ENCODE results near the gene ADIPOQ. TPM values are rescaled to one million over a fixed set of nuclear protein-coding genes. Genes with fewer than 3 reads are reported as not detected.
"Not testable (repeated sequence)": the region's sequence is repeated elsewhere in the genome, so short reads cannot be mapped to it uniquely, and the experiment has no call there.

Gene ADIPOQ
- total RNA-seq, 4 donors from 2014 or later, result 1.6 to 13.4 (median 5.4) TPM

GRCh38 chr3:186886202-186886981 lies 43.9 kb downstream of the ADIPOQ start:
- intact Hi-C loops (cut with DNase I), result no loop called here
- no peaks in the 10 kb centered on the region for H3K4me1 ChIP-seq
- no peak for TF ChIP-seq POLR2A (IDR thresholded peaks at IDR 0.05)
- no peak for TF ChIP-seq CTCF (IDR thresholded peaks at IDR 0.05)
- no peak for DNase-seq
- no peaks in the 10 kb centered on the region for H3K36me3 ChIP-seq
- H3K27ac ChIP-seq, result no peak overlapping the region
- no peak overlapping the region for H3K4me3 ChIP-seq (replicated peaks in 1 of 3)
- H3K9me3 ChIP-seq, result no peaks in the 10 kb centered on the region
- whole genome bisulfite sequencing, 2 donors, result 87 to 88% methylated on average over 4 to 5 of the region's 5 CpGs
- H3K27me3 ChIP-seq, result no peaks in the 10 kb centered on the region

DNA sequence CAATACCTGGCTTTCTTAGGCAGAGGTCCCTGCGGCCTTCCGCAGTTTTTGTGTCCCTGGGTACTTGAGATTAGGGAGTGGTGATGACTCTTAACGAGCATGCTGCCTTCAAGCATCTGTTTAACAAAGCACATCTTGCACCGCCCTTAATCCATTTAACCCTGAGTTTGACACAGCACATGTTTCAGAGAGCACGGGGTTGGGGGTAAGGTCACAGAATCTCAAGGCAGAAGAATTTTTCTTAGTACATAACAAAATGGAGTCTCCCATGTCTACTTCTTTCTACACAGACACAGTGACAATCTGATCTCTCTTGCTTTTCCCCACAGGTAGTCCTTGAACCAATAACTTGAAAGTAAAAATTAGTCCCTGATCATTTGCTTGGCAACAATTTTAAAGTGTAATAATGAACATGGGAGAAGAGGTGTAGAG lies 45.0 kb downstream of the ADIPOQ start:
- intact Hi-C loops (cut with DNase I); H3K36me3 ChIP-seq; H3K4me1 ChIP-seq; H3K27me3 ChIP-seq; H3K4me3 ChIP-seq (replicated peaks in 1 of 3); DNase-seq; H3K27ac ChIP-seq; H3K9me3 ChIP-seq: not testable (repeated sequence)
- 33% methylated on average over 5 of the region's 5 CpGs; no CpG with 5 or more reads in 1 of the 2 donors for WGBS, 2 donors

- no peak overlapping the region for H3K4me3 ChIP-seq (replicated peaks in 1 of 3)
- no peaks in the 10 kb centered on the region for H3K27me3 ChIP-seq
- no peaks in the 10 kb centered on the region for H3K36me3 ChIP-seq
- intact Hi-C loops (cut with DNase I), result no loop called here
- no peak for TF ChIP-seq CTCF (IDR thresholded peaks at IDR 0.05)
- no peak for TF ChIP-seq POLR2A (IDR thresholded peaks at IDR 0.05)
- H3K9me3 ChIP-seq, result no peaks in the 10 kb centered on the region
- WGBS, 2 donors, result 54 to 72% methylated on average over 6 of the region's 6 CpGs
- H3K4me1 ChIP-seq, result no peaks in the 10 kb centered on the region
- no peak overlapping the region for H3K27ac ChIP-seq
- no peak for DNase-seq
Measured at GRCh38 chr3:186888569-186888968, 46.1 kb downstream of the ADIPOQ start.

- H3K9me3 ChIP-seq; H3K4me3 ChIP-seq (replicated peaks in 1 of 3); H3K27ac ChIP-seq; H3K27me3 ChIP-seq; intact Hi-C loops (cut with DNase I); DNase-seq; H3K4me1 ChIP-seq; H3K36me3 ChIP-seq: not testable (repeated sequence)
- 93 to 94% methylated on average over 4 of the region's 4 CpGs for WGBS, 2 donors
Measured at GRCh38 chr3:186889698-186890097, 47.2 kb downstream of the ADIPOQ start.

GRCh38 chr3:186890911-186891310 lies 48.4 kb downstream of the ADIPOQ start:
- Histone ChIP-seq H3K27ac (no peak overlapping the region), H3K27me3 (no peaks in the 10 kb centered on the region), H3K4me3 (replicated peaks in 1 of 3) (no peak overlapping the region), H3K9me3 (no peaks in the 10 kb centered on the region), H3K4me1 (no peaks in the 10 kb centered on the region), H3K36me3 (no peaks in the 10 kb centered on the region)
- TF ChIP-seq POLR2A (IDR thresholded peaks at IDR 0.05) (no peak), CTCF (IDR thresholded peaks at IDR 0.05) (no peak)
- intact Hi-C loops (cut with DNase I), result no loop called here
- DNase-seq, result no peak

GRCh38 chr3:186893071-186893470 lies 50.6 kb downstream of the ADIPOQ start:
- intact Hi-C loops (cut with DNase I); H3K27ac ChIP-seq; DNase-seq; H3K9me3 ChIP-seq; H3K36me3 ChIP-seq; H3K4me3 ChIP-seq (replicated peaks in 1 of 3); H3K4me1 ChIP-seq; H3K27me3 ChIP-seq: not testable (repeated sequence)
- 60% methylated on average over 1 of the region's 2 CpGs; no CpG with 5 or more reads in 1 of the 2 donors for WGBS, 2 donors

Data from thyroid gland (tissue), 4 donors.